GOT3 (cell line): ENCODE results near the gene BUD23.
"Not testable (repeated sequence)": the region's sequence is repeated elsewhere in the genome, so short reads cannot be mapped to it uniquely, and the experiment has no call there.

Experiments used
- DNase-seq: peaks from one replicate; lab custom pipeline; 2025; ENCODE audit warnings: mixed read lengths; lab: John Stamatoyannopoulos, UW

Gene BUD23

GRCh38 chr7:73719806-73720169, 36.4 kb downstream of the BUD23 start:
- DNase-seq: no peak

- DNase-seq: not testable (repeated sequence)
Observed at GRCh38 chr7:73720443-73720842, 37.0 kb downstream of the BUD23 start.

- DNase-seq: no peak
Observed at GRCh38 chr7:73721377-73721817, 38.0 kb downstream of the BUD23 start.

GRCh38 chr7:73722182-73722581, 38.8 kb downstream of the BUD23 start:
- not testable (repeated sequence) for DNase-seq

- no peak for DNase-seq
Observed at GRCh38 chr7:73722785-73723184, 39.4 kb downstream of the BUD23 start.

GRCh38 chr7:73723813-73724212, 40.4 kb downstream of the BUD23 start:
- no peak for DNase-seq

- DNase-seq: no peak
Observed at GRCh38 chr7:73726083-73726466, 42.7 kb downstream of the BUD23 start.

GRCh38 chr7:73727952-73728351, 44.6 kb downstream of the BUD23 start:
- DNase-seq: no peak

GRCh38 chr7:73728551-73728950, 45.2 kb downstream of the BUD23 start:
- no peak for DNase-seq

- DNase-seq: no peak
Observed at GRCh38 chr7:73730485-73730884, 47.1 kb downstream of the BUD23 start.

- no peak for DNase-seq
Observed at GRCh38 chr7:73732397-73732796, 49.0 kb downstream of the BUD23 start.

GRCh38 chr7:73734619-73735527, 51.5 kb downstream of the BUD23 start:
- DNase-seq: peak; percentile 43

GRCh38 chr7:73735528-73735905, 52.1 kb downstream of the BUD23 start:
- DNase-seq: no peak

GRCh38 chr7:73736885-73737284, 53.5 kb downstream of the BUD23 start:
- DNase-seq: no peak

GRCh38 chr7:73737491-73738219, 54.3 kb downstream of the BUD23 start:
- DNase-seq: no peak

GRCh38 chr7:73738220-73738611, 54.8 kb downstream of the BUD23 start:
- no peak for DNase-seq

GRCh38 chr7:73738612-73739386, 55.4 kb downstream of the BUD23 start, which contains the start of gene ABHD11:
Gene ABHD11, minus strand, starts transcription at chr7:73738802. Its CDS starts 32 bp downstream, at chr7:73738770.
- peak; percentile 81 for DNase-seq

GRCh38 chr7:73739387-73739767, 56.0 kb downstream of the BUD23 start:
- DNase-seq: no peak

- DNase-seq: no peak
Observed at GRCh38 chr7:73740212-73740611, 56.8 kb downstream of the BUD23 start.

- no peak for DNase-seq
Observed at GRCh38 chr7:73740771-73741170, 57.4 kb downstream of the BUD23 start.

GRCh38 chr7:73741600-73741999, 58.2 kb downstream of the BUD23 start:
- DNase-seq: no peak

GRCh38 chr7:73742338-73742752, 58.9 kb downstream of the BUD23 start:
- no peak for DNase-seq
